HEK293 (cell line): ENCODE measurements around the gene ETS2.

Source experiments
- CTCF ChIP-seq: fragments of 450-650 bp; formaldehyde crosslinking; IDR thresholded peaks from 2 replicates; pipeline ENCODE4 v1.5.1; 2016; ENCODE audit warnings: missing biosample characterization, missing genetic modification characterization
- GLIS2 ChIP-seq: fragments of 450-650 bp; formaldehyde crosslinking; IDR thresholded peaks from 2 replicates; pipeline ENCODE4 v1.5.1; 2016; ENCODE audit warnings: missing biosample characterization, missing genetic modification characterization

- no peak for TF ChIP-seq CTCF (tag by site-specific recombination)
- TF ChIP-seq GLIS2 (tag by site-specific recombination), result no peak
Observed at GRCh38 chr21:38810826-38811164, 5.1 kb downstream of the ETS2 start.
